CD4-positive, alpha-beta T cell treated with Interleukin-6 at 100 ng/mL for 8 hours (primary cell): ENCODE measurements around the gene NEU4.
"Not testable (repeated sequence)": the region's sequence is repeated elsewhere in the genome, so short reads cannot be mapped to it uniquely, and the experiment has no call there.

ENCODE experiments used
- DNase-seq: peaks from one replicate; pipeline ENCODE4 v3.0.0-alpha.2; 2020; ENCODE audit warnings: mixed read lengths, low spot score

The NEU4 gene

GRCh38 chr2:241808721-241809382 is at the start of gene NEU4:
Gene NEU4 (plus strand): TSS chr2:241809193. CDS start chr2:241814485, 5,292 bp downstream.
- DNase-seq, result no peak

- DNase-seq, result not testable (repeated sequence)
Measured at GRCh38 chr2:241759893-241760292, 49.1 kb upstream of the NEU4 start.

- DNase-seq, result no peak
Measured at GRCh38 chr2:241760301-241760771, 48.7 kb upstream of the NEU4 start.

GRCh38 chr2:241762321-241762932 is 46.6 kb upstream of the NEU4 start:
- DNase-seq, result no peak

GRCh38 chr2:241762933-241763369 is 46.0 kb upstream of the NEU4 start:
- DNase-seq, result peak; percentile 73

- DNase-seq, result no peak
Measured at GRCh38 chr2:241763551-241764274, 45.3 kb upstream of the NEU4 start.

GRCh38 chr2:241764275-241765241 is 44.4 kb upstream of the NEU4 start:
- DNase-seq, result no peak

- no peak for DNase-seq
Measured at GRCh38 chr2:241767464-241768250, 41.3 kb upstream of the NEU4 start.

- DNase-seq, result no peak
Measured at GRCh38 chr2:241768251-241768711, 40.7 kb upstream of the NEU4 start.

- DNase-seq, result no peak
Measured at GRCh38 chr2:241768850-241769249, 40.1 kb upstream of the NEU4 start.

GRCh38 chr2:241769819-241770184 is 39.2 kb upstream of the NEU4 start:
- DNase-seq, result no peak

- DNase-seq, result no peak
Measured at GRCh38 chr2:241770185-241770935, 38.6 kb upstream of the NEU4 start.

GRCh38 chr2:241770936-241771285 is 38.1 kb upstream of the NEU4 start:
- DNase-seq, result no peak

GRCh38 chr2:241771286-241772062 is 37.5 kb upstream of the NEU4 start:
- DNase-seq, result no peak

- peak; percentile 40 for DNase-seq
Measured at GRCh38 chr2:241772063-241772499, 36.9 kb upstream of the NEU4 start.

GRCh38 chr2:241773511-241774418 is 35.2 kb upstream of the NEU4 start:
- no peak for DNase-seq

GRCh38 chr2:241774419-241775222 is 34.4 kb upstream of the NEU4 start:
- no peak for DNase-seq
